DMS153 treated with DMSO at 0.1 percent for 48 hours (cell line): Measurements from ENCODE around the gene RXRB.

Experiments
- DNase-seq: peaks from one replicate; lab custom pipeline; 2025; ENCODE audit not compliant: unreplicated experiment; lab: John Stamatoyannopoulos, UW

The RXRB gene

GRCh38 chr6:33177552-33178446, 22.7 kb downstream of the RXRB start:
- no peak for DNase-seq

- DNase-seq: no peak
Observed at GRCh38 chr6:33176906-33177305, 23.6 kb downstream of the RXRB start.

GRCh38 chr6:33175436-33176069, 24.9 kb downstream of the RXRB start:
- DNase-seq: no peak

GRCh38 chr6:33174784-33175183, 25.7 kb downstream of the RXRB start:
- DNase-seq: no peak

- DNase-seq: no peak
Observed at GRCh38 chr6:33173535-33174180, 26.8 kb downstream of the RXRB start.

- DNase-seq: no peak
Observed at GRCh38 chr6:33172688-33173534, 27.6 kb downstream of the RXRB start.

- DNase-seq: no peak
Observed at GRCh38 chr6:33171880-33172687, 28.4 kb downstream of the RXRB start.

- DNase-seq: no peak
Observed at GRCh38 chr6:33171016-33171879, 29.2 kb downstream of the RXRB start.

- no peak for DNase-seq
Observed at GRCh38 chr6:33170176-33171015, 30.1 kb downstream of the RXRB start.

- no peak for DNase-seq
Observed at GRCh38 chr6:33169291-33170175, 30.9 kb downstream of the RXRB start.

GRCh38 chr6:33168639-33169038, 31.8 kb downstream of the RXRB start:
- no peak for DNase-seq

GRCh38 chr6:33168284-33168601, 32.2 kb downstream of the RXRB start:
- DNase-seq: no peak

GRCh38 chr6:33167374-33168283, 32.8 kb downstream of the RXRB start:
- DNase-seq: no peak

- DNase-seq: no peak
Observed at GRCh38 chr6:33166811-33167210, 33.7 kb downstream of the RXRB start.

GRCh38 chr6:33166363-33166762, 34.1 kb downstream of the RXRB start:
- no peak for DNase-seq

GRCh38 chr6:33165581-33166258, 34.7 kb downstream of the RXRB start:
- DNase-seq: no peak
